Inflammatory macrophage (primary cell): ENCODE results near the gene RBFOX2.

Experiments used
- DNase-seq, 2 donors: peaks; one replicate each; pipeline ENCODE4 v3.0.0-alpha.2; 2020 to 2022

The RBFOX2 gene

GRCh38 chr22:35688913-35689675 lies 339.5 kb downstream of the RBFOX2 start:
- no peak for DNase-seq
